Peyer's patch (tissue), 4 donors: Measurements from ENCODE around the gene NPB. TPM values are rescaled to one million over a fixed set of nuclear protein-coding genes. Genes with fewer than 3 reads are reported as not detected.

Source experiments
- DNase-seq, 3 donors: peaks; one replicate each; pipeline ENCODE4 v3.0.0-alpha.2; 2017 to 2019
- H3K27ac ChIP-seq, 4 donors: fragments of 200-600 bp; sonication (generic); one replicate each; pipeline ENCODE4 v1.5.1; 2016 to 2019
- H3K27me3 ChIP-seq, 2 donors: fragments of 200-600 bp; sonication (generic); one replicate each; pipeline ENCODE4 v1.5.1; 2019
- H3K36me3 ChIP-seq, 3 donors: fragments of 200-600 bp; sonication (generic); one replicate each; pipeline ENCODE4 v1.5.1; 2016 to 2019
- H3K4me1 ChIP-seq, 4 donors: fragments of 200-600 bp; sonication (generic); one replicate each; pipeline ENCODE4 v1.5.1; 2016 to 2019
- H3K4me3 ChIP-seq, 4 donors: fragments of 200-600 bp; sonication (generic); 1 replicate in 3 of 4; 2 replicates in 1 of 4; pipeline ENCODE4 v1.5.1; 2016 to 2019; ENCODE audit warnings: mild to moderate bottlenecking in 1 of 4
- H3K9me3 ChIP-seq, 4 donors: fragments of 200-600 bp; sonication (generic); one replicate each; pipeline ENCODE4 v1.5.1; 2016 to 2019; ENCODE audit warnings: mild to moderate bottlenecking in 1 of 4
- CTCF ChIP-seq, 6 experiments: fragments of 450-650 bp in 4 of 6; fragments of 200-600 bp in 2 of 6; sonication (generic) in 1 of 6; IDR thresholded peaks; one replicate each; pipeline ENCODE4 v1.5.1; 2017 to 2019; ENCODE audit warnings: antibody characterized with exemption in 6 of 6, mild to moderate bottlenecking in 3 of 6, moderate library complexity in 1 of 6
- POLR2A ChIP-seq, 2 donors: fragments of 450-650 bp; IDR thresholded peaks; one replicate each; pipeline ENCODE4 v1.5.1; 2017; ENCODE audit warnings: antibody characterized with exemption in 2 of 2, mild to moderate bottlenecking in 2 of 2, moderate library complexity in 2 of 2
- total RNA-seq, 4 donors: library from RNA; depleted of rRNA; stranded (reverse); fragments of >200 nt; gene quantifications; one replicate each; pipeline ENCODE4 v1.1.0, GENCODE V29; 2016

NPB gene
- total RNA-seq, 4 donors from 2014 or later: 0.76 to 1.6 TPM; not detected in 2

GRCh38 chr17:81927152-81927652 lies 25.2 kb downstream of the NPB start:
- Histone ChIP-seq H3K4me1 (peaks cover 13 to 64% (median 23%) of the 10 kb centered on the region in 4 donors), H3K9me3 (no peaks in the 10 kb centered on the region), H3K27me3 (no peaks in the 10 kb centered on the region), H3K27ac (peak overlapping the region; percentile 94 to 100 (median 97)), H3K36me3 (peaks cover 0 to 7% (median 0%) of the 10 kb centered on the region in 3 donors), H3K4me3 (peak overlapping the region; percentile 96 to 100 (median 98))
- no peak for DNase-seq
- TF ChIP-seq CTCF (IDR thresholded peaks at IDR 0.05): no peak
- no peak for TF ChIP-seq POLR2A (IDR thresholded peaks at IDR 0.05)

- peak; percentile 67 to 68 for TF ChIP-seq POLR2A (IDR thresholded peaks at IDR 0.05)
- TF ChIP-seq CTCF (IDR thresholded peaks at IDR 0.05): peak in 3 of 6 experiments; percentile 12 to 15 (median 14)
- no peaks in the 10 kb centered on the region for H3K9me3 ChIP-seq
- H3K27ac ChIP-seq: peak within 1 kb of the TSS; percentile 94 to 100 (median 97)
- peaks cover 0 to under 1% (median 0%) of the 10 kb centered on the region in 3 donors for H3K36me3 ChIP-seq
- peaks cover 13 to 57% (median 22%) of the 10 kb centered on the region in 4 donors for H3K4me1 ChIP-seq
- peak within 1 kb of the TSS; percentile 96 to 100 (median 98) for H3K4me3 ChIP-seq
- peak; percentile 92 to 96 (median 94) for DNase-seq
- H3K27me3 ChIP-seq: no peaks in the 10 kb centered on the region
Observed at GRCh38 chr17:81927653-81928543, 25.9 kb downstream of the NPB start, which contains the start of gene MAFG. Gene MAFG, minus strand, starts transcription at chr17:81927735. Its CDS starts 4,550 bp downstream, at chr17:81923185.

GRCh38 chr17:81928544-81929252 lies 26.7 kb downstream of the NPB start:
- Histone ChIP-seq H3K36me3 (no peaks in the 10 kb centered on the region), H3K9me3 (no peaks in the 10 kb centered on the region), H3K4me1 (peaks cover 11 to 49% (median 22%) of the 10 kb centered on the region in 4 donors), H3K4me3 (peak overlapping the region; percentile 96 to 100 (median 98)), H3K27ac (no peak overlapping the region), H3K27me3 (no peaks in the 10 kb centered on the region)
- DNase-seq: no peak
- no peak for TF ChIP-seq CTCF (IDR thresholded peaks at IDR 0.05)
- no peak for TF ChIP-seq POLR2A (IDR thresholded peaks at IDR 0.05)

GRCh38 chr17:81929253-81930141 lies 27.5 kb downstream of the NPB start:
- no peaks in the 10 kb centered on the region for H3K36me3 ChIP-seq
- no peaks in the 10 kb centered on the region for H3K9me3 ChIP-seq
- TF ChIP-seq CTCF (IDR thresholded peaks at IDR 0.05): no peak
- TF ChIP-seq POLR2A (IDR thresholded peaks at IDR 0.05): no peak
- DNase-seq: no peak
- no peak overlapping the region for H3K4me3 ChIP-seq
- H3K27ac ChIP-seq: no peak overlapping the region
- H3K27me3 ChIP-seq: no peaks in the 10 kb centered on the region
- H3K4me1 ChIP-seq: peaks cover 3 to 41% (median 22%) of the 10 kb centered on the region in 4 donors
